Heart right ventricle (tissue), 16 donors: ENCODE data around the gene ADGRE1. TPM values are rescaled to one million over a fixed set of nuclear protein-coding genes. Genes with fewer than 3 reads are reported as not detected.

ENCODE experiments used
- ATAC-seq, 8 donors: fragments of 200-7000 bp; cut with Tn5 transposase; one replicate each; pipeline ENCODE4 v1.9.1; 2020; ENCODE audit warnings: mild to moderate bottlenecking in 8 of 8, moderate library complexity in 8 of 8, moderate number of reproducible peaks in 1 of 8
- DNase-seq, 2 donors: peaks; one replicate each; pipeline ENCODE4 v3.0.0-alpha.2; 2020
- H3K27ac ChIP-seq, 10 donors: fragments of 200-600 bp; sonication (generic) in 2 of 10; one replicate each; pipeline versions ENCODE4 v1.5.0 to v1.8.0; 2020 to 2022; ENCODE audit warnings: mild to moderate bottlenecking in 3 of 10
- H3K27me3 ChIP-seq, 7 donors: fragments of 200-600 bp; one replicate each; pipeline ENCODE4 v1.8.0; 2021 to 2022; ENCODE audit warnings: mild to moderate bottlenecking in 2 of 7
- H3K36me3 ChIP-seq, 9 donors: fragments of 200-600 bp; sonication (generic) in 1 of 9; one replicate each; pipeline versions ENCODE4 v1.5.0 to v1.8.0; 2020 to 2022; ENCODE audit warnings: mild to moderate bottlenecking in 2 of 9
- H3K4me1 ChIP-seq, 9 donors: fragments of 200-600 bp; sonication (generic) in 1 of 9; one replicate each; pipeline versions ENCODE4 v1.5.0 to v1.8.0; 2020 to 2022; ENCODE audit warnings: mild to moderate bottlenecking in 4 of 9
- H3K4me3 ChIP-seq, 10 donors: fragments of 200-600 bp; sonication (generic) in 2 of 10; one replicate each; pipeline versions ENCODE4 v1.5.0 to v1.8.0; 2020 to 2022; ENCODE audit warnings: mild to moderate bottlenecking in 7 of 10, moderate library complexity in 2 of 10
- H3K9me3 ChIP-seq, 11 donors: fragments of 200-600 bp in 10 of 11; sonication (generic) in 2 of 11; one replicate each; pipeline versions ENCODE4 v1.5.0 to v1.8.0; 2013 to 2022; ENCODE audit warnings: mild to moderate bottlenecking in 2 of 11, control low read depth in 1 of 11, moderate library complexity in 1 of 11
- WGBS, 2 donors: extraction: QIAGEN DNeasy Blood & Tissue Kit; methylation state at CpG; one replicate each; pipeline ENCODE4 v1.1.7; 2013; ENCODE audit warnings: inconsistent platforms in 1 of 2; 5-methylcytosine and 5-hydroxymethylcytosine counted together
- intact Hi-C, 10 donors: fragments of 100-400 bp; cut with DNase I; formaldehyde crosslinking; loops; one replicate each; pipeline versions ENCODE4 v1.11.1 to v1.14.2; 2022
- polyA plus RNA-seq, 2 donors: library from polyadenylated mRNA; stranded (reverse); fragments of 200-250 nt; gene quantifications; one replicate each; pipeline ENCODE4 v1.2.3, GENCODE V29; 2013
- total RNA-seq, 10 donors: library from RNA; stranded (reverse); fragmentation: NEBNext Ultra II Directional in 3 of 10; extraction: Animal tissue kit (Norgen Biotek cat#: 25700) in 3 of 10; gene quantifications; one replicate each; pipeline versions ENCODE4 v1.2.1 to v1.2.4, GENCODE V29; 2021 to 2023
- TF ChIP-seq, protein P1 (sequence below), 9 donors: fragments of 200-600 bp; sonication (generic) in 2 of 9; IDR thresholded peaks; one replicate each; pipeline versions ENCODE4 v1.5.0 to v1.8.0; 2021 to 2022; ENCODE audit warnings: antibody characterized with exemption in 9 of 9, mild to moderate bottlenecking in 5 of 9, moderate library complexity in 1 of 9
- donor health status: Arrhythmogenic right ventricular cardiomyopathy.
- donor health status: ischemic (EF 13 %, LVEDD 7.1; RV severe dilation, severe dysfunction).
- donor health status: healthy with polysubstance abuse.
- donor health status: DM: no; HTN: yes; CAD: no.
- donor health status: DM: no; HTN: no; CAD: no.
- donor health status: ischemic (EF 25% LVEDD 6.9; RV normal size, moderate dysfunction).
- donor health status: ischemic (EF 25% LVEDD 5.7; RV mildly dilated, moderate dysfunction).
- donor health status: healthy.
- donor health status: DM: yes; HTN: yes; CAD: no.
- donor health status: Ischemic cardiomyopathy.
- donor health status: ischemic (EF 35%, LVEDD 5.7; RV mildly dilated, moderate dysfunction).
- donor health status: nonischemic (EF 11% LVEDD 7.7; RV severe dilation, severe dysfunction).
- donor health status: DM: yes; HTN: yes; CAD: no.
- donor health status: PGD.
- donor health status: ischemic (EF 29% LVEDD 5.4; RV normal size, mild dysfunction).
- donor health status: nonischemic (EF 23%, LVEDD 6.1; RV moderate dilation, normal function).

The ADGRE1 gene
- total and polyA plus RNA-seq, 12 donors: 0.09 to 4.8 (median 0.19) TPM; not detected in 3

DNA sequence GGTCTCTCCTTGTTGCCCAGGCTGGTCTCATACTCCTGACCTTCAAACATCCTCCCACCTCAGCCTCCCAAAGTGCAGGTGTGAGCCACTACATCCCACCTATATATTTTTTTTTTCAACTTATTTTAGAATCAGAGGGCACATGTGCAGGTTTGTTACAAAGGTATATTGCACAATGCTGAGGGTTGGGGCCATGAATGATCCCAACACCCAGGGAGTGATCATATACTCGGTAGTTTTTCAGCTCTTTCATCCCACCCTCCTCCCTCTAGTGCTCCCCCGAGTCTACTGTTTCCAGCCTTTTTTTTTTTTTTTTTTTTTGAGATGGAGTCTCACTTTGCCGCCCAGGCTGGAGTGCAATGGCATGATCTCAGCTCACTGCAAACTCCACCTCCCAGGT lies 38.4 kb upstream of the ADGRE1 start:
- H3K4me1 ChIP-seq: peaks cover 0 to 5% (median 0%) of the 10 kb centered on the region in 9 donors
- peaks cover 0 to 19% (median 0%) of the 10 kb centered on the region in 7 donors for H3K27me3 ChIP-seq
- H3K4me3 ChIP-seq: no peak overlapping the region
- TF ChIP-seq, protein P1, sequence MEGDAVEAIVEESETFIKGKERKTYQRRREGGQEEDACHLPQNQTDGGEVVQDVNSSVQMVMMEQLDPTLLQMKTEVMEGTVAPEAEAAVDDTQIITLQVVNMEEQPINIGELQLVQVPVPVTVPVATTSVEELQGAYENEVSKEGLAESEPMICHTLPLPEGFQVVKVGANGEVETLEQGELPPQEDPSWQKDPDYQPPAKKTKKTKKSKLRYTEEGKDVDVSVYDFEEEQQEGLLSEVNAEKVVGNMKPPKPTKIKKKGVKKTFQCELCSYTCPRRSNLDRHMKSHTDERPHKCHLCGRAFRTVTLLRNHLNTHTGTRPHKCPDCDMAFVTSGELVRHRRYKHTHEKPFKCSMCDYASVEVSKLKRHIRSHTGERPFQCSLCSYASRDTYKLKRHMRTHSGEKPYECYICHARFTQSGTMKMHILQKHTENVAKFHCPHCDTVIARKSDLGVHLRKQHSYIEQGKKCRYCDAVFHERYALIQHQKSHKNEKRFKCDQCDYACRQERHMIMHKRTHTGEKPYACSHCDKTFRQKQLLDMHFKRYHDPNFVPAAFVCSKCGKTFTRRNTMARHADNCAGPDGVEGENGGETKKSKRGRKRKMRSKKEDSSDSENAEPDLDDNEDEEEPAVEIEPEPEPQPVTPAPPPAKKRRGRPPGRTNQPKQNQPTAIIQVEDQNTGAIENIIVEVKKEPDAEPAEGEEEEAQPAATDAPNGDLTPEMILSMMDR (IDR thresholded peaks at IDR 0.05): no peak
- DNase-seq: no peak
- H3K9me3 ChIP-seq: peaks cover 0 to 5% (median 0%) of the 10 kb centered on the region in 11 donors
- intact Hi-C loops: no loop called here
- peaks cover 0 to 65% (median 0%) of the 10 kb centered on the region in 9 donors for H3K36me3 ChIP-seq
- no peak overlapping the region for H3K27ac ChIP-seq
- no peak for ATAC-seq
- WGBS, 2 donors: 66 to 81% methylated on average over 3 of the region's 3 CpGs

DNA sequence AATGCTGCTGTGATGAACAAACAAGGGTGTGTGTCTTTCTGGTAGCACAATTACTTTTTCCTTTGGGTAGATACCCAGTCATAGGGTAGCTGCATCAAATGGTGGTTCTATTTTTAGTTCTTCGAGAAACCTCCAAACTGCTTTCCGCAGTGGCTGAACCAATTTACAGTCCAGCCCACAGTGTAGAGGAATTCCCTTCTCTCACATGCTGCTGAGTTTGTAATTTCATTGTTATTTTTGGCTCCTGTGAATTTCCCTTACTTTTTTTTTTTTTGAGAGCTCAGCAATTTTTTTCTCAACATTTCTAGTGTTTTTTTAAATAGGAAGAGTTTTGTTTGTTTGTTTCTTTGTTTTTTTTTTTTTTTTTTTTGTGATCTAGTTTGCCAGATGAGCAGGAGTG lies 37.5 kb upstream of the ADGRE1 start:
- DNase-seq (no peak), ATAC-seq (no peak)
- TF ChIP-seq, protein P1 (IDR thresholded peaks at IDR 0.05): no peak
- H3K27ac ChIP-seq: no peak overlapping the region
- 35 to 62% methylated on average over 2 of the region's 2 CpGs for WGBS, 2 donors
- H3K36me3 ChIP-seq: peaks cover 0 to 67% (median 0%) of the 10 kb centered on the region in 9 donors
- H3K27me3 ChIP-seq: peaks cover 0 to 19% (median 4%) of the 10 kb centered on the region in 7 donors
- intact Hi-C loops: no loop called here
- no peak overlapping the region for H3K4me3 ChIP-seq
- peaks cover 0 to 5% (median 0%) of the 10 kb centered on the region in 9 donors for H3K4me1 ChIP-seq
- peaks cover 0 to 5% (median 0%) of the 10 kb centered on the region in 11 donors for H3K9me3 ChIP-seq

DNA sequence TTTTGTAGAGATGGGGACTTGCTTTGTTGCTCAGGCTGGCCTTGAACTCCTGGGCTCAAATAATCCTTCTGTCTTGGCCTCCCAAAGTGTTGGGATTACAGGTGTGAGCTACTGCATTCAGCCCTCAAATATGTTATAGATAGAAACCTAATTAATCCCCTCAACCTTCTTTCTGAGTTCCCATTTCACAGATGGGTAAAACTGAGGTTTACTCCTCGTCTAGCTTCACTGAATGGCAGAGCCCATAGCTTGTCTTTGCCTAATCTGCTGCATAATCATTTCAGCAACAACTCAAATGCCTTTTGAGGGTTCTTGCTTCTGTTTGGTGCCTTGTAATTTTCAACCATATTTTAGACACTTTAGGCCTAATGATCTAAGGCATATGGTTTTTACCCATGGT lies 36.0 kb upstream of the ADGRE1 start:
- Histone ChIP-seq H3K27me3 (peaks cover 0 to 23% (median 4%) of the 10 kb centered on the region in 7 donors), H3K36me3 (peaks cover 0 to 78% (median 0%) of the 10 kb centered on the region in 9 donors), H3K9me3 (peaks cover 0 to 5% (median 0%) of the 10 kb centered on the region in 11 donors), H3K4me1 (peaks cover 0 to 5% (median 0%) of the 10 kb centered on the region in 9 donors), H3K27ac (no peak overlapping the region), H3K4me3 (no peak overlapping the region)
- TF ChIP-seq, protein P1 (IDR thresholded peaks at IDR 0.05): no peak
- DNase-seq (no peak), ATAC-seq (no peak)
- intact Hi-C loops: no loop called here
- WGBS, 2 donors: 46 to 50% methylated on average over 1 of the region's 1 CpG

DNA sequence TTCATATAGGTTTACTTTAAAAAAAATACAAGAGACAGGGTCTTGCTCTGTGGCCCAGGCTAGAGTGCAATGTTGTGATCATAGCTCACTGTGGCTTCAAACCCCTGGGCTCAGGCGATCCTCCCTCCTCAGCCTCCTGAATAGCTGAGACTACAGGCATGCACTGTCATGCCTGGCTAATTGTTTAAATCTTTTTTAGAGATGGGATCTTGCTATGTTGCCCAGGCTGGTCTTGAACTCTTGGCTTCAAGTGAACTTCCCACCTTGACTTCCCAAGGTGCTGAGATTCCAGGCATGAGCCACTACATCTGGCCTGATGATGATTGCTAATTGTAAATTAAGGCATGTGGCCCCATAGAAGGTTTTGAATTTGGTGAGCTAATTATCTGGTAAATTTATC lies 35.4 kb upstream of the ADGRE1 start:
- WGBS, 2 donors: 86 to 100% methylated on average over 1 of the region's 1 CpG
- Histone ChIP-seq H3K4me1 (peaks cover 0 to 5% (median 0%) of the 10 kb centered on the region in 9 donors), H3K4me3 (no peak overlapping the region), H3K27me3 (peaks cover 0 to 23% (median 4%) of the 10 kb centered on the region in 7 donors), H3K9me3 (peaks cover 0 to 5% (median 0%) of the 10 kb centered on the region in 11 donors), H3K36me3 (peaks cover 0 to 80% (median 0%) of the 10 kb centered on the region in 9 donors), H3K27ac (no peak overlapping the region)
- TF ChIP-seq, protein P1 (IDR thresholded peaks at IDR 0.05): no peak
- intact Hi-C loops: no loop called here
- DNase-seq: no peak
- no peak for ATAC-seq
